ENCODE results near the gene RPL15. TPM values are rescaled to one million over a fixed set of nuclear protein-coding genes. Genes with fewer than 3 reads are reported as not detected.

The RPL15 gene
- total and polyA plus RNA-seq, 2 of the 13 experiments (the other 11 are each of a cell fraction or from before 2014, with no cell fraction given), result 1,297 to 3,693 TPM

- peak; percentile 90 for TF ChIP-seq MYC (CRISPR knock-in tag; IDR thresholded peaks at IDR 0.05; ENCODE audit: borderline replicate concordance)
- TF ChIP-seq NCOA5 (CRISPR knock-in tag; IDR thresholded peaks at IDR 0.05), result no peak
- peak in 1 of 2 experiments; percentile 72; a peak in 3 of 4 replicates for TF ChIP-seq HMGXB4 (CRISPR knock-in tag; IDR thresholded peaks at IDR 0.05; ENCODE audit: borderline replicate concordance in 1 of 2, low read depth in 1 of 2)
- TF ChIP-seq CCAR2 (optimal IDR thresholded peaks at IDR 0.05; ENCODE audit: low read depth, low read length), result no peak
- peak; percentile 48 for TF ChIP-seq ZEB1 (IDR thresholded peaks at IDR 0.05; ENCODE audit: insufficient replicate concordance, low read depth)
- peak; percentile 75 for TF ChIP-seq ZNF788 (CRISPR knock-in tag; IDR thresholded peaks at IDR 0.05; ENCODE audit: borderline replicate concordance)
- TF ChIP-seq ZNF292 (CRISPR knock-in tag; IDR thresholded peaks at IDR 0.05; ENCODE audit: borderline replicate concordance, low read depth), result peak; percentile 81; the same call in 1 of the 2 replicates
- TF ChIP-seq ARID4A (CRISPR knock-in tag; IDR thresholded peaks at IDR 0.05; ENCODE audit: borderline replicate concordance), result peak; percentile 92
- no peak for TF ChIP-seq DMTF1 (CRISPR knock-in tag; IDR thresholded peaks at IDR 0.05)
- no peak for TF ChIP-seq CAMTA2 (CRISPR knock-in tag; IDR thresholded peaks at IDR 0.05; ENCODE audit: borderline replicate concordance)
- peak; percentile 79; the same call in 1 of the 2 replicates for TF ChIP-seq MLXIP (CRISPR knock-in tag; IDR thresholded peaks at IDR 0.05; ENCODE audit: borderline replicate concordance)
- no peak for TF ChIP-seq ZNF766 (CRISPR knock-in tag; IDR thresholded peaks at IDR 0.05; ENCODE audit: borderline replicate concordance)
- no peak for TF ChIP-seq ZNF205 (CRISPR knock-in tag; IDR thresholded peaks at IDR 0.05)
- TF ChIP-seq ARHGAP35 (CRISPR knock-in tag; IDR thresholded peaks at IDR 0.05; ENCODE audit: borderline replicate concordance), result no peak
- no peak for TF ChIP-seq TCF7 (IDR thresholded peaks at IDR 0.05; ENCODE audit: low read depth)
These were observed 29.2 kb downstream of the RPL15 start (continued) for GRCh38 chr3:23945913-23946687.
